WI38 (cell line): ENCODE results near the gene CNIH4.
"Not testable (repeated sequence)": the region's sequence is repeated elsewhere in the genome, so short reads cannot be mapped to it uniquely, and the experiment has no call there.

Source experiments
- H3K4me3 ChIP-seq: 2 replicates; pipeline ENCODE4 v1.5.1; 2011; ENCODE audit warnings: low read depth, mild to moderate bottlenecking, control low read depth, low read length
- TF ChIP-seq, protein P1 (sequence below): IDR thresholded peaks from 2 replicates; pipeline ENCODE4 v1.5.1; 2012; ENCODE audit warnings: low read depth, mild to moderate bottlenecking, control low read depth, low read length

CNIH4 gene

DNA sequence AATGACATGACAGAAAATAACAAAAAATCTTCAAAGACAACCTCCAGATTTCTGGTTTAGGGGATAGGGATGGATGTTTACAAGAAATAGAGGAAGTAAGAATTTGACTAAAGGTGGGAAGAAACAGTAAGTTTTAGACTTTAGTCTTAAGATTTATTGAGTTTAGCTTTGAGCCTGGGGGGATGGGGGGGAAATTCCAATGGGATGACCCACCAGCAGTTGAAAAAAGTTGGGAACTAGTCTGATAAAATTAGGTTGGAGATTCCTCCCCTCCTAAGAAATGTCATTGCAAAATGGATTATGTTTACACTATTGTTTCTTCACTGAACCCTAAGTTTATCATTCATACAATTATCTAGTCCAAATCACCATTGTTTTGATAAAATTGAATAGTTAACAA, 49.5 kb downstream of the CNIH4 start:
- TF ChIP-seq, protein P1, sequence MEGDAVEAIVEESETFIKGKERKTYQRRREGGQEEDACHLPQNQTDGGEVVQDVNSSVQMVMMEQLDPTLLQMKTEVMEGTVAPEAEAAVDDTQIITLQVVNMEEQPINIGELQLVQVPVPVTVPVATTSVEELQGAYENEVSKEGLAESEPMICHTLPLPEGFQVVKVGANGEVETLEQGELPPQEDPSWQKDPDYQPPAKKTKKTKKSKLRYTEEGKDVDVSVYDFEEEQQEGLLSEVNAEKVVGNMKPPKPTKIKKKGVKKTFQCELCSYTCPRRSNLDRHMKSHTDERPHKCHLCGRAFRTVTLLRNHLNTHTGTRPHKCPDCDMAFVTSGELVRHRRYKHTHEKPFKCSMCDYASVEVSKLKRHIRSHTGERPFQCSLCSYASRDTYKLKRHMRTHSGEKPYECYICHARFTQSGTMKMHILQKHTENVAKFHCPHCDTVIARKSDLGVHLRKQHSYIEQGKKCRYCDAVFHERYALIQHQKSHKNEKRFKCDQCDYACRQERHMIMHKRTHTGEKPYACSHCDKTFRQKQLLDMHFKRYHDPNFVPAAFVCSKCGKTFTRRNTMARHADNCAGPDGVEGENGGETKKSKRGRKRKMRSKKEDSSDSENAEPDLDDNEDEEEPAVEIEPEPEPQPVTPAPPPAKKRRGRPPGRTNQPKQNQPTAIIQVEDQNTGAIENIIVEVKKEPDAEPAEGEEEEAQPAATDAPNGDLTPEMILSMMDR = no peak
- no peak overlapping the region for H3K4me3 ChIP-seq

DNA sequence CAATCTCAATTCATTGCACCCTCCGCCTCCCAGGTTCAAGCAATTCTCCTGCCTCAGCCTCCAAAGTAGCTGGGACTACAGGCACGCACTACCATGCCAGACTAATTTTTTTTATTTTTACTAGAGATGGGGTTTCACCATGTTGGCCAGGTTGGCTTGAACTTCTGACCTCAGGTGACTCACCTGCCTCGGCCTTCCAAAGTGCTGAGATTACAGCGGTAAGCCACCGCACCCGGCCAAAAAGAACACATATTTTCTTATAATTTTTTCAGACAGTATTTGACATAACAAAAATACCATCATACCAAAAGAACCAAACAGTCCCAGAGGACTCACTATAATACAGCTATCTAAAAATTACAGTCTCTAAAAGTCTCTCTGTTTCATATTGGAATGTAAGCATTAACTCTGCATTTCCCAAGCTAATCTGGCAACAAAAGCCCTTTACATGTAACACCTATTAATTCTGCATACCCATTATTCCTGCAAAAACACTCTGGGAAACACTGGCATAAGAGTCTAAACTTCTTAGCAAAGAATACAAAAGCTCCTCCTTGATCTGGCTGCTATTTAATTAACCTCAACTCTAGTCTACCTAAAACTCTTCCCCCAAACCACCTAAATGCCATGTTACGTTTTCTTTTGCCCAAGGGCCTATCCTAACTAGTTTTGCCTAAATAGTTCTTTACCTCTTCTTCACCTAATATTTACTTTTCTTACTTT, 51.1 kb downstream of the CNIH4 start:
- TF ChIP-seq, protein P1 = no peak

DNA sequence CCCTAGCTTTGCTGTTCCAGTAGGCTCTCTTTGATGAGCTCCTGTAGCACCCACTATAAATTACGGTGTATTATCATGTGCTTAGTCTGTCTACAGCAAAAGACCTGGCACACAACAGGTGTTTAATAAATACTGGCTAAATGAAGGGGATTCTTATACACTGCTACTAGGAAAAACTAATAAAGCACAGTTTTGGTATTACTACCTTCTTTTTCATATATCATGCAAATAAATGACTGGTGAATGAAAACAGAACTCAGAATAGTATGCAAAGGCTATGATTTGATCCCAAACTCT, 51.6 kb downstream of the CNIH4 start:
- H3K4me3 ChIP-seq = no peak overlapping the region
- TF ChIP-seq, protein P1 = no peak

More for the DNA sequence above, 51.1 kb downstream of the CNIH4 start:
- H3K4me3 ChIP-seq = no peak overlapping the region

DNA sequence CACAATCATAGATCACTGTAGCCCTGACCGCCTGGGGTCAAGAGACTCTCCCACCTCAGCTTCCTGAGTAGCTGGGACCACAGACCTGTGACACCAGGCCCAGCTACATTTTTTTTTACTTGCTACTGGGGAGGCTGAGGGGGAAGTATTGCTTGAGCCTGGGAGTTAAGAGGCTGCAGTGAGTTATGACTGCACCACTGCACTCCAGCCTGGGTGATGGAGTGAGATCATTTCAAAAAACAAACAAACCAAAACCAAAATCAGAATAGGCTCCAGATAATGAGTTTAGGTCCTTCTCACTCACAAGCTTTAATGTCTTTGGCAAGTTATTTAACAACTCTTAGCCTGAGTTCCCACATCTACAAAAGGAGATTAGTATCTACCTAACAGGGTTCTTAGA, 55.1 kb downstream of the CNIH4 start:
- TF ChIP-seq, protein P1 = no peak
- H3K4me3 ChIP-seq = no peak overlapping the region

DNA sequence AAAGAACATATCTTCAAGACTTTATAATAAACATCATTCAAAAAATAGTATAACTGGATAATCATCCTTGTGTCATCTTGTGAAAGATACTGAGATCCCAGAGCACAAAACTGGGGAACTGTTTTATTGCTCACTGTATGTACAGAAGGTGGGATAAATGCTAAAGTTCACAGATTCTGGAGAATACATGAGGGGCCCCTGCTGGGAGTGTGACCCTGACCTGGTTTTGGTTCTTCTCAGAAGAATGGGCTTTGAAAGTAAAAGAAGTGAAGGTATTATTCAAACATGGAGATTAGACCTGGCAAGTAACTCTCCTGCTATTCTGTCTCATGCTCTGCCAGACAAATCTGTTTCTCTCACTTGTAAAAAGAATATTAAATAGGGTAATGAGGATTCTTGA, 63.4 kb downstream of the CNIH4 start:
- TF ChIP-seq, protein P1 = no peak
- H3K4me3 ChIP-seq = no peak overlapping the region

DNA sequence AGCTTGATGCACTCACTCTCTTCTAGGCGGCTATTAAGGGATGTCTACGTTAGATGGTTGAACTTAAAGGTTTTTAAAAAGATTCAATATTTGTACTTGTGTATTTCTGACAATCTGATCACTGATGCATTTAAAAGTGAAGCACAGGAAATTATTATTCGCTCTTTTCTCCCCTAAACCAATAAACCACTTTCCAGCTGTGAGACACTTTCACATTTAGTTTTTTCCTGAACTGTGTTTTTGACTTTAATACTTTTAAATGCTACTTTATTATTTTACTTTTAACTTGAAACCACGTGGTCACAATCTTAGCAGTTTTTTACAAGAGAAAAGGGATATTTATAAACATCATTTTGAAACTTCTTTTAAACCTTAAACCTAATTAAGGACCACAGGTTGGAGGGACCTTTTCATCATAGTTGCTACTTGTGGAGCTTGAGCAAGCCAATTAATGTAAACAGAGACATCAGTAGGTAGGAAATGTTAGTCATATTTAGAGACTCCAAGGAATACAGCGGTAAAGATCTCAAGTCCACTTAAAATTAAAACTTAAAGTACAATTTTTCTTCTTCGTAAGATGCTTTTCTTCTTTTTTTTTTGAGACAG, 68.7 kb downstream of the CNIH4 start:
- H3K4me3 ChIP-seq = no peak overlapping the region
- TF ChIP-seq, protein P1 = no peak

DNA sequence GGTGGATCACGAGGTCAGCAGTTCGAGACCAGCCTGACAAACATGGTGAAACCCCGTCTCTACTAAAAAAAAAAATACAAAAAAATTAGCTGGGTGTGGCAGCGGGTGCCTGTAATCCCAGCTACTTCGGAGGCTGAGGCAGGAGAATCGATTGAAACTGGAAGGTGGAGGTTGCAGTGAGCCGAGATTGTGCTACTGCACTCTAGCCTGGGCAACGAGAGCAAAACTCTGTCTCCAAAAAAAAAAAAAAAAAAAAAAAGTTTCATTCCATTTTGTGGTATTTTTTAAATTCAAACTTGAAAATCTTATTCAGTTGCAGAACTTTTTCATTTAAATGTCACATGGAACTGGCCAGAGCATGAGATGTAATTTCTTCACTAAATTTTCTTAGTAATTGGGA, 70.2 kb downstream of the CNIH4 start:
- not testable (repeated sequence) for H3K4me3 ChIP-seq

DNA sequence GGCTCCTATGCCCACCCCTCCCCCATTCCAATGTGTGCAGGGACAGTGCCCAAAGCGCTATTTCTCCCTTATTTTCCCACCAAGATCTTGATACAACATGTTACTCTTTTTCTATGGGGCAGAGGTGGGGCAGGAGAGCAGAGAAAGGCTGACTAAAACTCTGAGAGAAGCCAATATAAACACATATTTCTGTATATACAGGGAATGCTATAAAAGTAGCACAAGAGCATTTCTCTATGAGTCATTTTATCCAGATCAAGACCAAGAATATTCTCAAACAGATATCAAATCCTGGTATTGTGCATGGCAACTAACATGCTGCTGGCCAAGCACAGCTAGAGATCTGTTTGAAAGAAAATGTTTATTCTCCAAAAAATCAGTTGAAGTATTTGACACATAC, 70.7 kb downstream of the CNIH4 start:
- TF ChIP-seq, protein P1 = no peak
- no peak overlapping the region for H3K4me3 ChIP-seq

DNA sequence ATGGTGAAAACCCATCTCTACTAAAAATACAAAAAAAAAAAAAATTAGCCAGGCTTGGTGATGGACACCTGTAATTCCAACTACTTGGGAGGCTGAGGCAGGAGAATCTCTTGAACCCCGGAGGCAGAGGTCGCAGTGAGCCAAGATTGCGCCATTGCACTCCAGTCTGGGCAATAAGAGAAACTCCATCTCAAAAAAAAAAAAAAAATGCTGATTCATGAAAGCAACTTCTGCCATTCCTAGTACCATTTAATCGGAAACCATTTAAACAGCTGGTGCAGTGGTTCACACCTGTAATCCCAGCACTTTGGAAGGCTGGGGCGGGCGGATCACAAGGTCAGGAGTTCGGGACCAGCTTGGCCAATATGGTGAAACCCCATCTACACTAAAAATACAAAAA, 72.0 kb downstream of the CNIH4 start:
- not testable (repeated sequence) for H3K4me3 ChIP-seq
